ENCODE measurements around the gene MYL4.
"Not testable (repeated sequence)": the region's sequence is repeated elsewhere in the genome, so short reads cannot be mapped to it uniquely, and the experiment has no call there.

DNA sequence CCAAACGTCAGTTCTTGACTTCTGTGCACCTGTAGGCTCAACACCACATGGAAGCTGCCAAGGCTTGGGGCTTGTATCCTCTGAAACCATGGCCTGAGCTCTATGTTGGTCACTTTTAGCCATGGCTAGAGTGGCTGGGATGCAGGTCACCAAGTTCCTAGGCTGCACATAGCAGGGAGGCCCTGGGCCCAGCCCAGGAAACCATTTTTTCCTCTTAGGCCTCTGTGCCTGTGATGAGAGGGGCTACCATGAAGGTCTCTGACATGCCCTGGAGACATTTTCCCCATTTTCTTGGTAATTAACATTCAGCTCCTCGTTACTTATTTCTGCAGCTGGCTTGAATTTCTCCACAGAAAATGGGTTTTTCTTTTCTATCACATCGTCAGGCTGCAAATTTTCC is 59.8 kb downstream of the MYL4 start:
- TF ChIP-seq FOXP2 (optimal IDR thresholded peaks at IDR 0.05; ENCODE audit: control extremely low read depth, extremely low read length, insufficient read depth); POLR2AphosphoS5 (IDR thresholded peaks at IDR 0.05; ENCODE audit: borderline replicate concordance, low read depth, low read length); EZH2 (IDR thresholded peaks at IDR 0.05): not testable (repeated sequence)
